Heart right ventricle (tissue), 16 donors: Measurements from ENCODE around the gene CBARP. TPM values are rescaled to one million over a fixed set of nuclear protein-coding genes. Genes with fewer than 3 reads are reported as not detected.

Experiments
- ATAC-seq, 8 donors: fragments of 200-7000 bp; cut with Tn5 transposase; one replicate each; pipeline ENCODE4 v1.9.1; 2020; ENCODE audit warnings: mild to moderate bottlenecking in 8 of 8, moderate library complexity in 8 of 8, moderate number of reproducible peaks in 1 of 8
- DNase-seq, 2 donors: peaks; one replicate each; pipeline ENCODE4 v3.0.0-alpha.2; 2020
- H3K27ac ChIP-seq, 10 donors: fragments of 200-600 bp; sonication (generic) in 2 of 10; one replicate each; pipeline versions ENCODE4 v1.5.0 to v1.8.0; 2020 to 2022; ENCODE audit warnings: mild to moderate bottlenecking in 3 of 10
- H3K27me3 ChIP-seq, 7 donors: fragments of 200-600 bp; one replicate each; pipeline ENCODE4 v1.8.0; 2021 to 2022; ENCODE audit warnings: mild to moderate bottlenecking in 2 of 7
- H3K36me3 ChIP-seq, 9 donors: fragments of 200-600 bp; sonication (generic) in 1 of 9; one replicate each; pipeline versions ENCODE4 v1.5.0 to v1.8.0; 2020 to 2022; ENCODE audit warnings: mild to moderate bottlenecking in 2 of 9
- H3K4me1 ChIP-seq, 9 donors: fragments of 200-600 bp; sonication (generic) in 1 of 9; one replicate each; pipeline versions ENCODE4 v1.5.0 to v1.8.0; 2020 to 2022; ENCODE audit warnings: mild to moderate bottlenecking in 4 of 9
- H3K4me3 ChIP-seq, 10 donors: fragments of 200-600 bp; sonication (generic) in 2 of 10; one replicate each; pipeline versions ENCODE4 v1.5.0 to v1.8.0; 2020 to 2022; ENCODE audit warnings: mild to moderate bottlenecking in 7 of 10, moderate library complexity in 2 of 10
- H3K9me3 ChIP-seq, 11 donors: fragments of 200-600 bp in 10 of 11; sonication (generic) in 2 of 11; one replicate each; pipeline versions ENCODE4 v1.5.0 to v1.8.0; 2013 to 2022; ENCODE audit warnings: mild to moderate bottlenecking in 2 of 11, control low read depth in 1 of 11, moderate library complexity in 1 of 11
- CTCF ChIP-seq, 9 donors: fragments of 200-600 bp; sonication (generic) in 2 of 9; IDR thresholded peaks; one replicate each; pipeline versions ENCODE4 v1.5.0 to v1.8.0; 2021 to 2022; ENCODE audit warnings: antibody characterized with exemption in 9 of 9, mild to moderate bottlenecking in 5 of 9, moderate library complexity in 1 of 9
- WGBS, 2 donors: extraction: QIAGEN DNeasy Blood & Tissue Kit; methylation state at CpG; one replicate each; pipeline ENCODE4 v1.1.7; 2013; ENCODE audit warnings: inconsistent platforms in 1 of 2; 5-methylcytosine and 5-hydroxymethylcytosine counted together
- intact Hi-C, 10 donors: fragments of 100-400 bp; cut with DNase I; formaldehyde crosslinking; loops; one replicate each; pipeline versions ENCODE4 v1.11.1 to v1.14.2; 2022
- polyA plus RNA-seq, 2 donors: library from polyadenylated mRNA; stranded (reverse); fragments of 200-250 nt; gene quantifications; one replicate each; pipeline ENCODE4 v1.2.3, GENCODE V29; 2013
- total RNA-seq, 10 donors: library from RNA; stranded (reverse); fragmentation: NEBNext Ultra II Directional in 3 of 10; extraction: Animal tissue kit (Norgen Biotek cat#: 25700) in 3 of 10; gene quantifications; one replicate each; pipeline versions ENCODE4 v1.2.1 to v1.2.4, GENCODE V29; 2021 to 2023
- donor health status: Arrhythmogenic right ventricular cardiomyopathy.
- donor health status: ischemic (EF 13 %, LVEDD 7.1; RV severe dilation, severe dysfunction).
- donor health status: healthy with polysubstance abuse.
- donor health status: DM: no; HTN: yes; CAD: no.
- donor health status: DM: no; HTN: no; CAD: no.
- donor health status: ischemic (EF 25% LVEDD 6.9; RV normal size, moderate dysfunction).
- donor health status: ischemic (EF 25% LVEDD 5.7; RV mildly dilated, moderate dysfunction).
- donor health status: healthy.
- donor health status: DM: yes; HTN: yes; CAD: no.
- donor health status: Ischemic cardiomyopathy.
- donor health status: ischemic (EF 35%, LVEDD 5.7; RV mildly dilated, moderate dysfunction).
- donor health status: nonischemic (EF 11% LVEDD 7.7; RV severe dilation, severe dysfunction).
- donor health status: DM: yes; HTN: yes; CAD: no.
- donor health status: PGD.
- donor health status: ischemic (EF 29% LVEDD 5.4; RV normal size, mild dysfunction).
- donor health status: nonischemic (EF 23%, LVEDD 6.1; RV moderate dilation, normal function).

The CBARP gene
- total and polyA plus RNA-seq, 12 donors: 0.73 to 2.2 (median 1.3) TPM

GRCh38 chr19:1224047-1224825 lies 13.6 kb downstream of the CBARP start:
- ATAC-seq (no peak), DNase-seq (no peak)

GRCh38 chr19:1223018-1223855 lies 14.6 kb downstream of the CBARP start:
- Histone ChIP-seq H3K36me3 (peaks cover 7 to 88% (median 42%) of the 10 kb centered on the region in 9 donors), H3K4me3 (no peak overlapping the region), H3K27ac (no peak overlapping the region), H3K4me1 (peaks cover 13 to 54% (median 41%) of the 10 kb centered on the region in 9 donors), H3K9me3 (no peaks in the 10 kb centered on the region), H3K27me3 (no peaks in the 10 kb centered on the region)
- DNase-seq: no peak
- WGBS, 2 donors: 71 to 79% methylated on average over 40 to 48 of the region's 48 CpGs
- peak in 7 of 9 donors; percentile 35 to 53 (median 44) for TF ChIP-seq CTCF (IDR thresholded peaks at IDR 0.05)
- intact Hi-C loops: no loop called here
- ATAC-seq: peak in 1 of 8 donors; percentile 6

More at GRCh38 chr19:1224047-1224825, 13.6 kb downstream of the CBARP start:
- Histone ChIP-seq H3K36me3 (peaks cover 7 to 89% (median 42%) of the 10 kb centered on the region in 9 donors), H3K4me3 (no peak overlapping the region), H3K9me3 (no peaks in the 10 kb centered on the region), H3K4me1 (peaks cover 5 to 44% (median 31%) of the 10 kb centered on the region in 9 donors), H3K27ac (no peak overlapping the region), H3K27me3 (no peaks in the 10 kb centered on the region)
- intact Hi-C loops: no loop called here
- TF ChIP-seq CTCF (IDR thresholded peaks at IDR 0.05): no peak
- 91 to 95% methylated on average over 16 of the region's 16 CpGs for WGBS, 2 donors

DNA sequence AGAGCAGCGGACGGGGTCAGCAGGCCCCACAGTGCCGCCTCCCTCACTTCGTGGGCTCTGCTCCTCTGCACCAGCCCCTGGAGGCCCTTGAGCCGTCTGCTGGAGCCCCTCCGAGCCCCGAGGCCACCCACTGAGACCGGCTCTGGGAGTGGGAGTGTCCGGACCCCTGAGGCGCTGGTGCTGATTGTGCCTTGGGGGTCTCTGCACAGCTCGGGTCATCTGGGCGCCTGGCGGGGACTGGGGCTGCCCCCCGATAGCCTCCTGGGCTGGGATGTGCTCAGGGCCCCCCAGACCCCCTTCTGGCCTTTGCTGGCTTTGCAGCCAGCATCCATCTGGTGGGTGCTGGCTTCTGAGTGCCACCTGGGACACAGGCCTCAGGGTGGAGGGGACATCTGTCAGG lies 15.4 kb downstream of the CBARP start:
- intact Hi-C loops: no loop called here
- WGBS, 2 donors: 92% methylated on average over 14 of the region's 14 CpGs
- ATAC-seq (no peak), DNase-seq (no peak)
- Histone ChIP-seq H3K27ac (peak overlapping the region in 4 of 10 donors; percentile 28 to 56 (median 47)), H3K27me3 (no peaks in the 10 kb centered on the region), H3K4me1 (peaks cover 20 to 62% (median 49%) of the 10 kb centered on the region in 9 donors), H3K4me3 (no peak overlapping the region), H3K36me3 (peaks cover 7 to 79% (median 35%) of the 10 kb centered on the region in 9 donors), H3K9me3 (no peaks in the 10 kb centered on the region)
- TF ChIP-seq CTCF (IDR thresholded peaks at IDR 0.05): no peak

DNA sequence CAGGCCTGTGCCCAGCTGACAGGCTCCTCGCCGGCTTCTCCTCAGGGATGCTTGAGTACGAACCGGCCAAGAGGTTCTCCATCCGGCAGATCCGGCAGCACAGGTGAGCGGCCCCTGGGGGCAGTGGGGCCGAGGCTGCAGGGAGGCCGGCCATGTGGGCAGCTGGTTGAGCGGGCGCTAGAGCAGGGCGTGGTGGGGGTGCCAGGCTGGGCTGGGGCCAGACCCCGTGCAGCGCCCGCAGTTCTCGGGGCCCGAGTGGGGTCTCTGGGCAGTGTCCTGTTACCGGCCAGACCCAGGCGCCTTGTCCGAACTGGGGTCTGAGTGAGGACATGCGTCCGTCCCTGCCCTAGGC lies 15.9 kb downstream of the CBARP start:
- no peaks in the 10 kb centered on the region for H3K9me3 ChIP-seq
- WGBS, 2 donors: 89 to 91% methylated on average over 20 to 22 of the region's 22 CpGs
- no peak for TF ChIP-seq CTCF (IDR thresholded peaks at IDR 0.05)
- peak overlapping the region in 7 of 10 donors; percentile 25 to 56 (median 44) for H3K27ac ChIP-seq
- H3K4me1 ChIP-seq: peaks cover 24 to 68% (median 54%) of the 10 kb centered on the region in 9 donors
- H3K27me3 ChIP-seq: no peaks in the 10 kb centered on the region
- intact Hi-C loops: loop anchor here in 4 of 10 donors (2.0 kb wide), 2 partner anchors 17 to 19 kb away; partner anchors contain the start of genes ATP5F1D (in 3 of the 4) and CBARP (in 1 of the 4)
- ATAC-seq (peak in 1 of 8 donors; percentile 1), DNase-seq (no peak)
- H3K36me3 ChIP-seq: peaks cover 7 to 76% (median 30%) of the 10 kb centered on the region in 9 donors
- H3K4me3 ChIP-seq: peak overlapping the region in 1 of 10 donors; percentile 10
